ENCODE data around the gene VIPR1. TPM values are rescaled to one million over a fixed set of nuclear protein-coding genes. Genes with fewer than 3 reads are reported as not detected.
A peak's percentile ranks its signal among the peaks of the same experiment; 100 is the strongest.

The VIPR1 gene
- total and polyA plus RNA-seq, 5 experiments from 2014 or later = 16.2 to 122 (median 40.3) TPM

- H3K4me3 Mint-ChIP-seq = no peak overlapping the region
- peaks cover 0 to 46% (median 5%) of the 10 kb centered on the region in 3 donors for H3K36me3 Mint-ChIP-seq
- no peak for ATAC-seq
- peak overlapping the region in 5 of 10 donors; percentile 1 to 90 (median 82) for H3K27ac Mint-ChIP-seq
- peaks cover 42 to 59% (median 47%) of the 10 kb centered on the region in 4 donors for H3K4me1 Mint-ChIP-seq
- H3K9me3 Mint-ChIP-seq = no peaks in the 10 kb centered on the region
- H3K27me3 Mint-ChIP-seq = no peaks in the 10 kb centered on the region
- no peak for DNase-seq
- POLR2A ChIA-PET = interaction anchor here (1.0 to 2.2 kb wide), 2 partner anchors 12 to 21 kb away, joined by 3 to 8 read pairs; no protein-coding TSS in a partner anchor
Measured at GRCh38 chr3:42514876-42515275, 12.4 kb downstream of the VIPR1 start.

GRCh38 chr3:42515391-42515916 lies 13.0 kb downstream of the VIPR1 start:
- Mint-ChIP-seq H3K36me3 (peaks cover 0 to 47% (median 7%) of the 10 kb centered on the region in 3 donors), H3K27ac (peak overlapping the region in 7 of 10 donors; percentile 6 to 85 (median 78)), H3K4me1 (peaks cover 42 to 59% (median 47%) of the 10 kb centered on the region in 4 donors), H3K4me3 (no peak overlapping the region), H3K9me3 (no peaks in the 10 kb centered on the region), H3K27me3 (no peaks in the 10 kb centered on the region)
- DNase-seq = no peak
- no peak for ATAC-seq
- POLR2A ChIA-PET = interaction anchor here (0.9 kb wide), 1 partner anchor 9 kb away, joined by 3 read pairs; no protein-coding TSS in a partner anchor

DNA sequence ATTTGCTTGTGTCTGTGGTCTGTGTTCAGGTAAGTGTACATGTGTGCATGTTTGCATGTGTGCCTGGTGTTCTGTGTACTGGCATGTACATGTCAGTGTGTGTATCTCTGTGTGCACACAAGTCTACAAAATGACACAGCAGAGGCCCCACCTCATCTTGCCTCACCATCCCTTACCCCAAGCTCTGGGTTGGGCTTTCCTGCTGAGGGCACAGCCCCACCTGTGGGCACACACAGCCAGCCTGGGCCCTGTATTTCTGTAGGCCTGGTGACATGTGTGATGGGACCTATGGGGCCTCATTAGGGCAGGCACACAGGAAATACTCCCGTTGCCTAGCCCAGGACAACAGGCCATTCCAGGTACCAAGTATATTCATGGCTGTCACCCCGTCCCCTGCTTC lies 13.5 kb downstream of the VIPR1 start:
- H3K9me3 Mint-ChIP-seq = no peaks in the 10 kb centered on the region
- H3K27me3 Mint-ChIP-seq = no peaks in the 10 kb centered on the region
- peaks cover under 1 to 47% (median 8%) of the 10 kb centered on the region in 3 donors for H3K36me3 Mint-ChIP-seq
- ATAC-seq (no peak), DNase-seq (no peak)
- POLR2A ChIA-PET = interaction anchor here (0.9 to 1.6 kb wide), 2 partner anchors 9 to 28 kb away, joined by 3 read pairs; no protein-coding TSS in a partner anchor
- H3K4me1 Mint-ChIP-seq = peaks cover 41 to 59% (median 45%) of the 10 kb centered on the region in 4 donors
- H3K27ac Mint-ChIP-seq = peak overlapping the region in 7 of 10 donors; percentile 6 to 92 (median 78)
- no peak overlapping the region for H3K4me3 Mint-ChIP-seq

GRCh38 chr3:42516443-42516842 lies 14.0 kb downstream of the VIPR1 start:
- Mint-ChIP-seq H3K27me3 (no peaks in the 10 kb centered on the region), H3K9me3 (no peaks in the 10 kb centered on the region), H3K4me1 (peaks cover 38 to 59% (median 45%) of the 10 kb centered on the region in 4 donors), H3K27ac (peak overlapping the region in 4 of 10 donors; percentile 45 to 92 (median 70)), H3K4me3 (no peak overlapping the region), H3K36me3 (peaks cover 5 to 50% (median 12%) of the 10 kb centered on the region in 3 donors)
- POLR2A ChIA-PET = interaction anchor here (1.4 to 1.6 kb wide), 2 partner anchors 14 to 27 kb away, joined by 3 to 7 read pairs; partner anchors contain the start of gene VIPR1
- no peak for DNase-seq
- no peak for ATAC-seq

DNA sequence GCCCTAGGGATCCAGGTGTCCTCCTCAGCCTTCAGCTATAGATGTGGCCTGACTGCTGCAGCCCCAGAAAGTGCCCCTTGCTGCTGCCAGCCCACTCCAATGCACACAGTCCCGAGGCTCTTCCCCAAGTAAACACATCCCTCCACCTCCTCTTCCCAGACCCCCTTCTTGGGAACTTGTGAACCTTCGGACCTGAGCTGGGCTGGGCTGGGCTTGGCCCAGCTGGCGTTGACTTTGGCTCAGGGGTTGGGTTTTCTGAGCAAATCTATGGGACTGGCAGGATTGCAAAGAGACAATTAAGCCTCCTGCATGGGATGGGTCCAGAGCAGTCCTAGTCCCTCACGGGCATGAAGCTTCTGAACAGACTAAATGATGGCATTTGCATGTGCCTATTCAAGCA lies 14.7 kb downstream of the VIPR1 start:
- H3K27ac Mint-ChIP-seq = peak overlapping the region in 4 of 10 donors; percentile 4 to 44 (median 40)
- peaks cover 33 to 53% (median 38%) of the 10 kb centered on the region in 4 donors for H3K4me1 Mint-ChIP-seq
- POLR2A ChIA-PET = interaction anchor here (1.4 to 1.6 kb wide), 2 partner anchors 15 to 27 kb away, joined by 3 to 7 read pairs; partner anchors contain the start of gene VIPR1
- H3K36me3 Mint-ChIP-seq = peaks cover 6 to 52% (median 12%) of the 10 kb centered on the region in 3 donors
- H3K27me3 Mint-ChIP-seq = no peaks in the 10 kb centered on the region
- ATAC-seq (no peak), DNase-seq (no peak)
- no peaks in the 10 kb centered on the region for H3K9me3 Mint-ChIP-seq
- no peak overlapping the region for H3K4me3 Mint-ChIP-seq

DNA sequence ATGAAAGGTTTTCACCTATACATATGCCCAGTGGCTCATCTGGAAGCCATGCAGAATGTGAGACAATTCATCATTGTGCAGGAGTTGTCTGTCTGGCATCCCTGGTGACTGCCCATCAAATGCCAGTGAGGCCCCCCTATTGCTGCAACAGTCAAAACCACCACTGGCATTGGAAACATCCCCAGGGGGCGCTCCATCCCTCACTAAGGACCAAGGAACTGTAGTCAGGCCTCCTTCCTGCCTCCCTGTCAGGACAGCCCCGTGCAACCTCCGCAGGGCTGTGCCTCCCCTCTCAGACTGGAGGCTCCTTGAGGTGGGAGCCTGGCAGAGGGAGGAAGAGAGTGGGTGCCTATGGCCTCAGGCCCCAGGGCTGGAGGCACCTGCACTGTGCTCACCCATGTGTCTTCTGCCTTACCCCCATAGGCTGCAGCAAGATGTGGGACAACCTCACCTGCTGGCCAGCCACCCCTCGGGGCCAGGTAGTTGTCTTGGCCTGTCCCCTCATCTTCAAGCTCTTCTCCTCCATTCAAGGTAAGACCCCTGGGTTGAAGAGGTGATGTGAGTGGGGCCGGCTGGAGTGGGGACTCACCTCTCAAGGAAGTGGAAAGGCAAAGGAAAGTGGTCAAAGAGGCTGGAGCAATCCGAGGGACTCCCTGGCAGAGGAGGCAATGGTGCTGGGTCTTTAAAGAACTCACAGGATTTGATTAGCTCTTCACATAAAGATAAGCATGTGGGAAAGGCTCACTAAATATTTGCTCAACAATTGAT lies 16.5 kb downstream of the VIPR1 start:
- H3K4me3 Mint-ChIP-seq = peak overlapping the region in 5 of 10 donors; percentile 43 to 77 (median 65)
- ATAC-seq (peak; percentile 54 to 68), DNase-seq (peak in 8 of 10 donors; percentile 19 to 78 (median 39))
- no peaks in the 10 kb centered on the region for H3K27me3 Mint-ChIP-seq
- POLR2A ChIA-PET = interaction anchor here (0.8 to 1.6 kb wide), 3 partner anchors 14 to 22 kb away, joined by 3 to 4 read pairs (median 3); partner anchors contain the start of gene VIPR1
- H3K9me3 Mint-ChIP-seq = no peaks in the 10 kb centered on the region
- peaks cover 27 to 42% (median 33%) of the 10 kb centered on the region in 4 donors for H3K4me1 Mint-ChIP-seq
- H3K36me3 Mint-ChIP-seq = peaks cover 6 to 56% (median 21%) of the 10 kb centered on the region in 3 donors
- peak overlapping the region; percentile 25 to 95 (median 90) for H3K27ac Mint-ChIP-seq

GRCh38 chr3:42519568-42519962 lies 17.1 kb downstream of the VIPR1 start:
- ATAC-seq = no peak
- Mint-ChIP-seq H3K4me3 (peak overlapping the region; percentile 32 to 77 (median 58)), H3K27ac (peak overlapping the region; percentile 79 to 95 (median 90)), H3K4me1 (peaks cover 25 to 47% (median 35%) of the 10 kb centered on the region in 4 donors), H3K36me3 (peaks cover 6 to 54% (median 21%) of the 10 kb centered on the region in 3 donors), H3K27me3 (no peaks in the 10 kb centered on the region), H3K9me3 (no peaks in the 10 kb centered on the region)
- DNase-seq = no peak
- POLR2A ChIA-PET = interaction anchor here (1.0 to 1.6 kb wide), 4 partner anchors 11 to 21 kb away, joined by 3 to 5 read pairs (median 4); no protein-coding TSS in a partner anchor

GRCh38 chr3:42520336-42520735 lies 17.9 kb downstream of the VIPR1 start:
- ATAC-seq = no peak
- Mint-ChIP-seq H3K9me3 (no peaks in the 10 kb centered on the region), H3K36me3 (peaks cover 6 to 49% (median 21%) of the 10 kb centered on the region in 3 donors), H3K27me3 (no peaks in the 10 kb centered on the region), H3K4me3 (peak overlapping the region in 7 of 10 donors; percentile 14 to 63 (median 53)), H3K4me1 (peaks cover 23 to 55% (median 41%) of the 10 kb centered on the region in 4 donors), H3K27ac (peak overlapping the region; percentile 79 to 95 (median 90))
- POLR2A ChIA-PET = interaction anchor here (1.1 to 1.3 kb wide), 2 partner anchors 12 to 15 kb away, joined by 3 to 5 read pairs; no protein-coding TSS in a partner anchor
- DNase-seq = no peak

- Mint-ChIP-seq H3K27ac (peak overlapping the region; percentile 79 to 95 (median 90)), H3K4me1 (peaks cover 19 to 57% (median 42%) of the 10 kb centered on the region in 4 donors), H3K9me3 (no peaks in the 10 kb centered on the region), H3K4me3 (peak overlapping the region in 3 of 10 donors; percentile 3 to 33 (median 31)), H3K36me3 (peaks cover 6 to 45% (median 21%) of the 10 kb centered on the region in 3 donors), H3K27me3 (no peaks in the 10 kb centered on the region)
- ATAC-seq = no peak
- DNase-seq = no peak
- POLR2A ChIA-PET = interaction anchor here (0.7 to 1.3 kb wide), 2 partner anchors 14 to 19 kb away, joined by 3 to 5 read pairs; partner anchors contain the start of gene VIPR1
Measured at GRCh38 chr3:42520906-42521305, 18.5 kb downstream of the VIPR1 start.

GRCh38 chr3:42524751-42525150 lies 22.3 kb downstream of the VIPR1 start:
- ATAC-seq (no peak), DNase-seq (no peak)
- peaks cover 6 to 42% (median 22%) of the 10 kb centered on the region in 3 donors for H3K36me3 Mint-ChIP-seq
- no peaks in the 10 kb centered on the region for H3K27me3 Mint-ChIP-seq
- POLR2A ChIA-PET = interaction anchor here (1.2 kb wide), 1 partner anchor 9 kb away, joined by 3 read pairs; no protein-coding TSS in a partner anchor
- peak overlapping the region; percentile 58 to 98 (median 94) for H3K27ac Mint-ChIP-seq
- peaks cover 29 to 77% (median 66%) of the 10 kb centered on the region in 4 donors for H3K4me1 Mint-ChIP-seq
- H3K9me3 Mint-ChIP-seq = no peaks in the 10 kb centered on the region
- peak overlapping the region in 1 of 10 donors; percentile 7 for H3K4me3 Mint-ChIP-seq

- Mint-ChIP-seq H3K27ac (peak overlapping the region; percentile 58 to 98 (median 94)), H3K4me1 (peaks cover 30 to 77% (median 66%) of the 10 kb centered on the region in 4 donors), H3K36me3 (peaks cover 6 to 42% (median 22%) of the 10 kb centered on the region in 3 donors), H3K9me3 (no peaks in the 10 kb centered on the region), H3K4me3 (peak overlapping the region in 3 of 10 donors; percentile 18 to 24 (median 19)), H3K27me3 (no peaks in the 10 kb centered on the region)
- no peak for DNase-seq
- POLR2A ChIA-PET = interaction anchor here (1.2 kb wide), 1 partner anchor 10 kb away, joined by 3 read pairs; no protein-coding TSS in a partner anchor
- no peak for ATAC-seq
Measured at GRCh38 chr3:42525212-42525611, 22.8 kb downstream of the VIPR1 start.

Data from naive thymus-derived CD8-positive, alpha-beta T cell (primary cell).